ENCODE results near the gene ANXA3.

GRCh38 chr4:78606530-78607095 lies 55.0 kb downstream of the ANXA3 start:
- no peak for TF ChIP-seq CTCF (IDR thresholded peaks at IDR 0.05 in 8 of 11, conservative IDR thresholded peaks at IDR 0.05 in 3 of 11)
- TF ChIP-seq POLR2AphosphoS5 (IDR thresholded peaks at IDR 0.05): no peak
